Measurements from ENCODE around the gene SFR1.

The SFR1 gene

DNA sequence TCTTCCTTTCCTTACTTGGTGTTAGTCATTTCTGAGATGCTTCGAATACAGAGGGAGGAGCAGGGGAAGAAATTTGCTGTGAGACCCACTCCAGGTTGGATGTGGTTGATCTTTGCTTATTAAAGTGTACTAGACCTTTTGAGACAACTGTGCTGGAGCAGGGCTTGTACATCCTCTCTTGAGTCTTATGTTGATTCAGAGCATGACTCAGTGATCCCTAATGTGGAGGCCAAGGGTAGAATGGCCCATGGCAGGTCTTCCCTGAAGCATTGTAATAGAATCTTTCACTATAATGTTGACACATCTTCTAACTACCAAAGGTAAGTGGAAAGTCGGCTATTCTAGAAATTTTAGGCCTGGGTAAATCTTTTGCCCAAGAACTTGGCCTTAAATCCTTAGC lies 17.0 kb upstream of the SFR1 start:
- Histone ChIP-seq H3K27me3 (ENCODE audit: insufficient read depth, poor library complexity, severe bottlenecking) (no peaks in the 10 kb centered on the region), H3K27ac (replicated peaks) (no peak overlapping the region), H3K4me3 (replicated peaks; ENCODE audit: insufficient read depth, low read length) (no peak overlapping the region)
- no peak for TF ChIP-seq GABPA (IDR thresholded peaks at IDR 0.05; ENCODE audit: low read depth)
- no peak for TF ChIP-seq REST (IDR thresholded peaks at IDR 0.05; ENCODE audit: insufficient replicate concordance, low read depth)
- TF ChIP-seq SPI1 (IDR thresholded peaks at IDR 0.05; ENCODE audit: borderline replicate concordance, low read depth) = no peak
- TF ChIP-seq, protein P1, sequence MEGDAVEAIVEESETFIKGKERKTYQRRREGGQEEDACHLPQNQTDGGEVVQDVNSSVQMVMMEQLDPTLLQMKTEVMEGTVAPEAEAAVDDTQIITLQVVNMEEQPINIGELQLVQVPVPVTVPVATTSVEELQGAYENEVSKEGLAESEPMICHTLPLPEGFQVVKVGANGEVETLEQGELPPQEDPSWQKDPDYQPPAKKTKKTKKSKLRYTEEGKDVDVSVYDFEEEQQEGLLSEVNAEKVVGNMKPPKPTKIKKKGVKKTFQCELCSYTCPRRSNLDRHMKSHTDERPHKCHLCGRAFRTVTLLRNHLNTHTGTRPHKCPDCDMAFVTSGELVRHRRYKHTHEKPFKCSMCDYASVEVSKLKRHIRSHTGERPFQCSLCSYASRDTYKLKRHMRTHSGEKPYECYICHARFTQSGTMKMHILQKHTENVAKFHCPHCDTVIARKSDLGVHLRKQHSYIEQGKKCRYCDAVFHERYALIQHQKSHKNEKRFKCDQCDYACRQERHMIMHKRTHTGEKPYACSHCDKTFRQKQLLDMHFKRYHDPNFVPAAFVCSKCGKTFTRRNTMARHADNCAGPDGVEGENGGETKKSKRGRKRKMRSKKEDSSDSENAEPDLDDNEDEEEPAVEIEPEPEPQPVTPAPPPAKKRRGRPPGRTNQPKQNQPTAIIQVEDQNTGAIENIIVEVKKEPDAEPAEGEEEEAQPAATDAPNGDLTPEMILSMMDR (IDR thresholded peaks at IDR 0.05; ENCODE audit: insufficient read depth, low read length) = no peak
- TF ChIP-seq POLR2AphosphoS5 (IDR thresholded peaks at IDR 0.05; ENCODE audit: low read depth) = no peak
- DNase-seq (ENCODE audit: low read depth in 1 of 2, low spot score in 1 of 2) = no peak

DNA sequence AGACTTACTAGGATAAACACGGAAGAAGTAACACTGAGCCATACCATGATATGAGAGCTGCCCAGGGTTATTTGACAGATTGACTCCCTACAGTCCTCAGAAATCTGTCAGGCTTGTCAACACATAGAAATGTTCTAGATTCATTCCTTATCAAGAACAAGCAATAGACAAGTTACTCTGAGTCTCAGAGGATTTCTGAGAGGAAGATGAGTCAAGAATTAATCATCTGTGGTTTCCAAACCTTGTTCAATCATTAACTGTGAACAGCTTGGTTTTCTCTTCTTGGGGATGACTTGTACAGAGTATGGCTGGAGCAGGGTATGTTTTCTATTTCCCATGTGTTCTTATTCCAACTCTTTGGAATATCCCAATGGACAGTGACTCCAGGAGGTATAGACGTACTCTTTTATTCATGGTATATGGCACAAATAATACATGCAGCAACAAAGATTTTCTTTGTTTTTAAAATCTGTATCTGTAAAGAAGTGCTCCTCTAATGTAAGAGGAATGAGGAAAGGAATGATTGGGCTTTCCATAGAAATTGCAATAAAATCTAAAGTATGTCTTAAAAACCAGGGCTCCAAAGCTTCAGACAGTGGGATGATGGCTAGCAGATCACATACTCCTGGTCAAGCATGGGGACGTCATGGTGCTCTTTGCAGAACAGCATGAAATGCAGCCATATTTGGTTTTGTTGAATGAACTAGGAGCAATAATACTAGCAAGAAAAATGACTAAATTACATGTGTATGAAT lies 11.9 kb upstream of the SFR1 start:
- TF ChIP-seq SPI1 (IDR thresholded peaks at IDR 0.05; ENCODE audit: borderline replicate concordance, low read depth) = no peak
- H3K4me3 ChIP-seq (replicated peaks; ENCODE audit: insufficient read depth, low read length) = no peak overlapping the region
- H3K27ac ChIP-seq (replicated peaks) = no peak overlapping the region
- H3K27me3 ChIP-seq (ENCODE audit: insufficient read depth, poor library complexity, severe bottlenecking) = peaks cover 4% of the 10 kb centered on the region
- no peak for DNase-seq (ENCODE audit: low read depth in 1 of 2, low spot score in 1 of 2)

GRCh38 chr10:104113376-104113956 lies 8.5 kb upstream of the SFR1 start:
- peaks cover 4% of the 10 kb centered on the region for H3K27me3 ChIP-seq (ENCODE audit: insufficient read depth, poor library complexity, severe bottlenecking)
- DNase-seq (ENCODE audit: low read depth in 1 of 2, low spot score in 1 of 2) = no peak
- H3K27ac ChIP-seq (replicated peaks) = no peak overlapping the region
- TF ChIP-seq, protein P1 (IDR thresholded peaks at IDR 0.05; ENCODE audit: insufficient read depth, low read length) = no peak
- TF ChIP-seq REST (IDR thresholded peaks at IDR 0.05; ENCODE audit: insufficient replicate concordance, low read depth) (no peak), SPI1 (IDR thresholded peaks at IDR 0.05; ENCODE audit: borderline replicate concordance, low read depth) (peak; percentile 60; the same call in 1 of the 2 replicates), GABPA (IDR thresholded peaks at IDR 0.05; ENCODE audit: low read depth) (no peak)
- H3K4me3 ChIP-seq (replicated peaks; ENCODE audit: insufficient read depth, low read length) = no peak overlapping the region

DNA sequence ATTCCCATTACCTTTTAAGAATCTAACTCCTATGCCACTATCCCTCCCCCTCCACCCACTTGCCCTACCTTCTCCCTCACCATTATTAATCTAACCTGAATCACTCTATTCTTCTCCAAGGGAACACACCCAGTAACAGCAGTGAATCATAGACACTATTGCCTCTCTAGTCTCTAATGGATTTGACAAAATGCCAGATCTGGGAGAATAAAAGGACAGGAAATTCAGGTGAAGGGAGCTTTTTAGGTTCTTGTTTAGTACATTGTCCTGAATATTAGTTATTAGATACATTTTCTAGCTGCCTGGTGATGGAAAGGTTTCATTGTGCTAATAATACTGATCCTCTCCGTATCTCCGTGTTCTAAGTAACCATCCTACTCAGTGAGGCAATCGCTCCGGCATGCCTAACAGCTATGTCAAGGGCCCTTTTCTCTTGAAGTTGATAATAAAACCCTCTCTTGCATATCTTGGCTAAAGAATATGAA lies 4.1 kb upstream of the SFR1 start:
- H3K27ac ChIP-seq (replicated peaks) = no peak overlapping the region
- DNase-seq (ENCODE audit: low read depth in 1 of 2, low spot score in 1 of 2) = no peak
- no peaks in the 10 kb centered on the region for H3K27me3 ChIP-seq (ENCODE audit: insufficient read depth, poor library complexity, severe bottlenecking)
- no peak overlapping the region for H3K4me3 ChIP-seq (replicated peaks; ENCODE audit: insufficient read depth, low read length)
- TF ChIP-seq REST (IDR thresholded peaks at IDR 0.05; ENCODE audit: insufficient replicate concordance, low read depth) (no peak), GABPA (IDR thresholded peaks at IDR 0.05; ENCODE audit: low read depth) (no peak), SPI1 (IDR thresholded peaks at IDR 0.05; ENCODE audit: borderline replicate concordance, low read depth) (no peak), POLR2AphosphoS5 (IDR thresholded peaks at IDR 0.05; ENCODE audit: low read depth) (no peak)
- TF ChIP-seq, protein P1 (IDR thresholded peaks at IDR 0.05; ENCODE audit: insufficient read depth, low read length) = no peak
